ENCODE measurements around the gene MAGEL2. TPM values are rescaled to one million over a fixed set of nuclear protein-coding genes. Genes with fewer than 3 reads are reported as not detected.

MAGEL2 gene
- total and polyA plus RNA-seq, 2 experiments from 2014 or later: 4.8 to 10.1 TPM

GRCh38 chr15:23663232-23663631 is 15.6 kb upstream of the MAGEL2 start:
- H3K4me2 ChIP-seq: no peak overlapping the region
- DNase-seq (ENCODE audit: low spot score) (no peak), ATAC-seq (no peak)
- H3K27ac ChIP-seq (ENCODE audit: low read depth): no peak overlapping the region
- no peaks in the 10 kb centered on the region for H3K4me1 ChIP-seq (ENCODE audit: insufficient read depth)
- H3K4me3 Mint-ChIP-seq: no peak overlapping the region
- H3F3A ChIP-seq (replicated peaks; ENCODE audit: low read depth): no peaks in the 10 kb centered on the region
- no peaks in the 10 kb centered on the region for H3K27me3 Mint-ChIP-seq (ENCODE audit: insufficient read depth, low read depth, poor library complexity)
- no peak overlapping the region for H2AFZ ChIP-seq
- no peaks in the 10 kb centered on the region for H4K20me1 ChIP-seq (replicated peaks; ENCODE audit: insufficient read depth)
- no peaks in the 10 kb centered on the region for H3K79me2 ChIP-seq (replicated peaks; ENCODE audit: insufficient read depth)
- no peaks in the 10 kb centered on the region for H3K9me2 ChIP-seq (ENCODE audit: insufficient read depth)
- TF ChIP-seq CTCF (conservative IDR thresholded peaks at IDR 0.05; ENCODE audit: low read depth in 2 of 2) (peak; percentile 32 to 53; a peak in 3 of 4 replicates), NANOG (IDR thresholded peaks at IDR 0.05; ENCODE audit: borderline replicate concordance) (no peak)
- H3K27ac Mint-ChIP-seq: no peak overlapping the region
- no peaks in the 10 kb centered on the region for H3K4me1 Mint-ChIP-seq
- peaks cover 26% of the 10 kb centered on the region for H3K9me3 Mint-ChIP-seq
- H3K4me3 ChIP-seq: no peak overlapping the region
- H3K27me3 ChIP-seq (ENCODE audit: insufficient read depth): no peaks in the 10 kb centered on the region
- H3K36me3 Mint-ChIP-seq (ENCODE audit: low read depth): peaks cover 4% of the 10 kb centered on the region; the same call in 1 of the 3 replicates
- no peaks in the 10 kb centered on the region for H3K36me3 ChIP-seq (ENCODE audit: insufficient read depth)

GRCh38 chr15:23648920-23649515 is 1.4 kb upstream of the MAGEL2 start:
- H3K27me3 Mint-ChIP-seq (ENCODE audit: insufficient read depth, low read depth, poor library complexity): peaks cover 14% of the 10 kb centered on the region
- Histone ChIP-seq H3K27ac (ENCODE audit: low read depth) (no peak overlapping the region), H3K27me3 (ENCODE audit: insufficient read depth) (peaks cover 18% of the 10 kb centered on the region), H2AFZ (no peak overlapping the region), H3K9me2 (ENCODE audit: insufficient read depth) (no peaks in the 10 kb centered on the region), H3K4me3 (peak overlapping the region; percentile 65; the same call in 1 of the 2 replicates), H3K36me3 (ENCODE audit: insufficient read depth) (no peaks in the 10 kb centered on the region), H4K20me1 (replicated peaks; ENCODE audit: insufficient read depth) (no peaks in the 10 kb centered on the region), H3K79me2 (replicated peaks; ENCODE audit: insufficient read depth) (no peaks in the 10 kb centered on the region), H3K4me1 (ENCODE audit: insufficient read depth) (peaks cover 22% of the 10 kb centered on the region), H3K4me2 (peak overlapping the region; percentile 81), H3F3A (replicated peaks; ENCODE audit: low read depth) (no peaks in the 10 kb centered on the region)
- H3K36me3 Mint-ChIP-seq (ENCODE audit: low read depth): peaks cover 6% of the 10 kb centered on the region; the same call in 1 of the 3 replicates
- DNase-seq (ENCODE audit: low spot score) (peak; percentile 82), ATAC-seq (peak; percentile 43)
- peaks cover 13% of the 10 kb centered on the region for H3K4me1 Mint-ChIP-seq
- no peak overlapping the region for H3K4me3 Mint-ChIP-seq
- H3K27ac Mint-ChIP-seq: no peak overlapping the region
- TF ChIP-seq CTCF (conservative IDR thresholded peaks at IDR 0.05; ENCODE audit: low read depth in 2 of 2): peak; percentile 77 to 93
- TF ChIP-seq ZNF462 (CRISPR knock-in tag; IDR thresholded peaks at IDR 0.05): no peak
- TF ChIP-seq ZNF114 (CRISPR knock-in tag; IDR thresholded peaks at IDR 0.05): no peak
- H3K9me3 Mint-ChIP-seq: peaks cover 69% of the 10 kb centered on the region
